ENCODE measurements around the gene HSD17B1. TPM values are rescaled to one million over a fixed set of nuclear protein-coding genes. Genes with fewer than 3 reads are reported as not detected.

HSD17B1 gene
- total RNA-seq, result 0.15 and 0.65 TPM in 2 replicates

GRCh38 chr17:42552736-42553135, at the start of gene HSD17B1:
Gene HSD17B1, plus strand, starts transcription at chr17:42552923. Its CDS starts 11 bp downstream, at chr17:42552934.

GRCh38 chr17:42536048-42536371, 16.7 kb upstream of the HSD17B1 start, which contains the start of gene NAGLU:
Gene NAGLU, plus strand, starts transcription at chr17:42536241. Its CDS starts 32 bp downstream, at chr17:42536273.

GRCh38 chr17:42561897-42562387, 9.2 kb downstream of the HSD17B1 start, which contains the start of gene COASY:
Gene COASY, plus strand, starts transcription at chr17:42562148. Its CDS starts 475 bp downstream, at chr17:42562623.

GRCh38 chr17:42566883-42567573, 14.3 kb downstream of the HSD17B1 start, which contains the start of gene MLX:
Gene MLX, plus strand, starts transcription at chr17:42567100. Its CDS starts 25 bp downstream, at chr17:42567125.

GRCh38 chr17:42577532-42578281, 25.0 kb downstream of the HSD17B1 start, which contains the start of gene PSMC3IP:
Gene PSMC3IP, minus strand, starts transcription at chr17:42577729. Its CDS starts 43 bp downstream, at chr17:42577686.

Other genes with a start within 250 kb of the HSD17B1 start
- 58.8 and 83.6 TPM in 2 replicates for gene STAT3, start 164.5 kb upstream of the HSD17B1 start, total RNA-seq
- 659 and 669 TPM in 2 replicates for gene CAVIN1, start 129.7 kb upstream of the HSD17B1 start, total RNA-seq
- 17.2 and 35.6 TPM in 2 replicates for gene ATP6V0A1, start 94.0 kb upstream of the HSD17B1 start, total RNA-seq
- 21.1 and 21.3 TPM in 2 replicates for gene NAGLU, start 16.7 kb upstream of the HSD17B1 start, total RNA-seq
- gene COASY, start 9.2 kb downstream of the HSD17B1 start, total RNA-seq, result 8.4 and 9.7 TPM in 2 replicates
- gene MLX, start 14.2 kb downstream of the HSD17B1 start, total RNA-seq, result 29.2 and 34.3 TPM in 2 replicates
- 6.8 and 15.2 TPM in 2 replicates for gene PSMC3IP, start 24.8 kb downstream of the HSD17B1 start, total RNA-seq
- 62.4 and 64.1 TPM in 2 replicates for gene RETREG3, start 56.5 kb downstream of the HSD17B1 start, total RNA-seq
- gene TUBG1, start 56.8 kb downstream of the HSD17B1 start, total RNA-seq, result 19.5 and 26.3 TPM in 2 replicates
- 2.6 and 4.1 TPM in 2 replicates for gene TUBG2, start 106.4 kb downstream of the HSD17B1 start, total RNA-seq
- 7.9 and 8.4 TPM in 2 replicates for gene PLEKHH3, start 124.1 kb downstream of the HSD17B1 start, total RNA-seq
- gene CCR10, start 128.9 kb downstream of the HSD17B1 start, total RNA-seq, result 0.65 and 2.3 TPM in 2 replicates
- gene CNTNAP1, start 129.6 kb downstream of the HSD17B1 start, total RNA-seq, result 2.6 and 11.2 TPM in 2 replicates
- gene EZH1, start 192.1 kb downstream of the HSD17B1 start, total RNA-seq, result 5.8 and 14.0 TPM in 2 replicates
- 1.9 and 5.2 TPM in 2 replicates for gene RAMP2, start 208.3 kb downstream of the HSD17B1 start, total RNA-seq
- gene VPS25, start 220.5 kb downstream of the HSD17B1 start, total RNA-seq, result 61.4 and 62.2 TPM in 2 replicates
- 0.32 and 0.76 TPM in 2 replicates for gene WNK4, start 227.7 kb downstream of the HSD17B1 start, total RNA-seq
- gene COA3, start 245.8 kb downstream of the HSD17B1 start, total RNA-seq, result 88.4 and 101 TPM in 2 replicates
- 0.32 TPM in 1 of 2 replicates, not detected in the other for gene CNTD1, start 245.9 kb downstream of the HSD17B1 start, total RNA-seq

All from epithelial cell of umbilical artery (primary cell).